Measurements from ENCODE around the gene SYNJ2. TPM values are rescaled to one million over a fixed set of nuclear protein-coding genes. Genes with fewer than 3 reads are reported as not detected.

Gene SYNJ2
- polyA plus RNA-seq, 1 donor from 2014 or later, result 0.12 TPM

DNA sequence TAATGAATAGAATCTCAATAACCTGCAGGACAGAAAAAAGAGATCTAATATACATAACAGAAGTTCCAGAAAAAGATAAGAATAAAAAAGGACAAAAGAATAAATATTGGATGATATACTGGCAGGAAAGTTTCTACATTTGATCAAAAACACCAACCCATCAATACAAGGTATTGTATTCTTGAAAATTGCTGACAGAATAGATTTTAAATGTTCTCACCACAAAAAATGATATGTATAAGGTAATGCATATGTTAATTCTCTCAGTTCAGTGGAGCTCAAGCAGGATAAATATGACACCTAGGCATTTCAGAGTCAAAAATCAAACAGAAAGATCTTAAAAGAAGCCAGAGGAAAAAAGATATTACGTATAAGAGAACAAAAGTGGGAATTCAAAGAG lies 142.6 kb downstream of the SYNJ2 start:
- Histone ChIP-seq H3K27me3 (ENCODE audit: insufficient read depth, low read depth, low read length) (no peaks in the 10 kb centered on the region), H3K9me2 (ENCODE audit: insufficient read depth, low read length) (no peaks in the 10 kb centered on the region), H3K36me3 (ENCODE audit: insufficient read depth, low read length) (peaks cover 6% of the 10 kb centered on the region), H3K4me2 (ENCODE audit: low read length) (no peak overlapping the region), H2AFZ (ENCODE audit: low read depth, low read length) (no peak overlapping the region), H4K20me1 (ENCODE audit: insufficient read depth) (no peaks in the 10 kb centered on the region), H3K4me3 (ENCODE audit: low read length) (no peak overlapping the region), H3K9ac (ENCODE audit: low read length) (no peak overlapping the region), H3F3A (ENCODE audit: insufficient read depth, low read length, poor library complexity, severe bottlenecking) (no peaks in the 10 kb centered on the region), H3K27ac (ENCODE audit: low read length) (no peak overlapping the region), H3K9me3 (ENCODE audit: low read length) (no peaks in the 10 kb centered on the region), H3K79me2 (replicated peaks; ENCODE audit: insufficient read depth, low read length) (no peaks in the 10 kb centered on the region)
- TF ChIP-seq POLR2AphosphoS5 (IDR thresholded peaks at IDR 0.05) (no peak), EP300 (conservative IDR thresholded peaks at IDR 0.05; ENCODE audit: poor library complexity, severe bottlenecking) (no peak), SMC3 (conservative IDR thresholded peaks at IDR 0.05; ENCODE audit: poor library complexity) (no peak), MXI1 (conservative IDR thresholded peaks at IDR 0.05; ENCODE audit: poor library complexity, severe bottlenecking) (no peak), EZH2 (IDR thresholded peaks at IDR 0.05; ENCODE audit: borderline replicate concordance, insufficient read depth, low read length, poor library complexity, severe bottlenecking) (no peak), TAF1 (IDR thresholded peaks at IDR 0.05; ENCODE audit: low read depth) (no peak)
- TF ChIP-seq, protein P1, sequence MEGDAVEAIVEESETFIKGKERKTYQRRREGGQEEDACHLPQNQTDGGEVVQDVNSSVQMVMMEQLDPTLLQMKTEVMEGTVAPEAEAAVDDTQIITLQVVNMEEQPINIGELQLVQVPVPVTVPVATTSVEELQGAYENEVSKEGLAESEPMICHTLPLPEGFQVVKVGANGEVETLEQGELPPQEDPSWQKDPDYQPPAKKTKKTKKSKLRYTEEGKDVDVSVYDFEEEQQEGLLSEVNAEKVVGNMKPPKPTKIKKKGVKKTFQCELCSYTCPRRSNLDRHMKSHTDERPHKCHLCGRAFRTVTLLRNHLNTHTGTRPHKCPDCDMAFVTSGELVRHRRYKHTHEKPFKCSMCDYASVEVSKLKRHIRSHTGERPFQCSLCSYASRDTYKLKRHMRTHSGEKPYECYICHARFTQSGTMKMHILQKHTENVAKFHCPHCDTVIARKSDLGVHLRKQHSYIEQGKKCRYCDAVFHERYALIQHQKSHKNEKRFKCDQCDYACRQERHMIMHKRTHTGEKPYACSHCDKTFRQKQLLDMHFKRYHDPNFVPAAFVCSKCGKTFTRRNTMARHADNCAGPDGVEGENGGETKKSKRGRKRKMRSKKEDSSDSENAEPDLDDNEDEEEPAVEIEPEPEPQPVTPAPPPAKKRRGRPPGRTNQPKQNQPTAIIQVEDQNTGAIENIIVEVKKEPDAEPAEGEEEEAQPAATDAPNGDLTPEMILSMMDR (IDR thresholded peaks at IDR 0.05; ENCODE audit: poor library complexity, severe bottlenecking), result no peak

DNA sequence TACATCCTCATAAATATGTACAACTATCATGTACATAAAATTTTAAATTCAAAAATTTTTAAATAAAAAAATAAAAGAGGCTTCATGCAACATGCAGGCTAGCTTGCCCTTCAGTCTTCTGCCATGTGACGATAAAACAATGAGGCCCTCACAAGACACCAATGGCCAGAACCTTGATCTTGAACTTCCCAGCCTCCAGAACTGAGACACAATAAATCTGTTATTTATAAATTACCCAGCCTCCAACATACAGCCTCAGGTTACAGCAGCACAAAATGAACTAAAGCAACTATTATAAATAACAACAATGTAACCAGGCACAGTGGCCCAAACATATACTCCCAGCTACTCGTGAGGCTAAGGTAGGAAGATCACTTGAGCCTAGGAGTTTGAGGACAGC lies 143.6 kb downstream of the SYNJ2 start:
- Histone ChIP-seq H3F3A (ENCODE audit: insufficient read depth, low read length, poor library complexity, severe bottlenecking) (no peaks in the 10 kb centered on the region), H4K20me1 (ENCODE audit: insufficient read depth) (no peaks in the 10 kb centered on the region), H3K79me2 (replicated peaks; ENCODE audit: insufficient read depth, low read length) (no peaks in the 10 kb centered on the region), H3K4me2 (ENCODE audit: low read length) (no peak overlapping the region), H2AFZ (ENCODE audit: low read depth, low read length) (no peak overlapping the region), H3K27ac (ENCODE audit: low read length) (no peak overlapping the region), H3K36me3 (ENCODE audit: insufficient read depth, low read length) (peaks cover 6% of the 10 kb centered on the region), H3K9me3 (ENCODE audit: low read length) (no peaks in the 10 kb centered on the region), H3K9me2 (ENCODE audit: insufficient read depth, low read length) (no peaks in the 10 kb centered on the region), H3K9ac (ENCODE audit: low read length) (no peak overlapping the region), H3K27me3 (ENCODE audit: insufficient read depth, low read depth, low read length) (no peaks in the 10 kb centered on the region), H3K4me3 (ENCODE audit: low read length) (no peak overlapping the region)
- TF ChIP-seq POLR2AphosphoS5 (IDR thresholded peaks at IDR 0.05) (no peak), SMC3 (conservative IDR thresholded peaks at IDR 0.05; ENCODE audit: poor library complexity) (no peak), RAD21 (conservative IDR thresholded peaks at IDR 0.05) (no peak), EZH2 (IDR thresholded peaks at IDR 0.05; ENCODE audit: borderline replicate concordance, insufficient read depth, low read length, poor library complexity, severe bottlenecking) (no peak), MXI1 (conservative IDR thresholded peaks at IDR 0.05; ENCODE audit: poor library complexity, severe bottlenecking) (no peak), TAF1 (IDR thresholded peaks at IDR 0.05; ENCODE audit: low read depth) (no peak), EP300 (conservative IDR thresholded peaks at IDR 0.05; ENCODE audit: poor library complexity, severe bottlenecking) (no peak)
- TF ChIP-seq, protein P1 (IDR thresholded peaks at IDR 0.05; ENCODE audit: poor library complexity, severe bottlenecking), result no peak
- TF ChIP-seq, protein P2, sequence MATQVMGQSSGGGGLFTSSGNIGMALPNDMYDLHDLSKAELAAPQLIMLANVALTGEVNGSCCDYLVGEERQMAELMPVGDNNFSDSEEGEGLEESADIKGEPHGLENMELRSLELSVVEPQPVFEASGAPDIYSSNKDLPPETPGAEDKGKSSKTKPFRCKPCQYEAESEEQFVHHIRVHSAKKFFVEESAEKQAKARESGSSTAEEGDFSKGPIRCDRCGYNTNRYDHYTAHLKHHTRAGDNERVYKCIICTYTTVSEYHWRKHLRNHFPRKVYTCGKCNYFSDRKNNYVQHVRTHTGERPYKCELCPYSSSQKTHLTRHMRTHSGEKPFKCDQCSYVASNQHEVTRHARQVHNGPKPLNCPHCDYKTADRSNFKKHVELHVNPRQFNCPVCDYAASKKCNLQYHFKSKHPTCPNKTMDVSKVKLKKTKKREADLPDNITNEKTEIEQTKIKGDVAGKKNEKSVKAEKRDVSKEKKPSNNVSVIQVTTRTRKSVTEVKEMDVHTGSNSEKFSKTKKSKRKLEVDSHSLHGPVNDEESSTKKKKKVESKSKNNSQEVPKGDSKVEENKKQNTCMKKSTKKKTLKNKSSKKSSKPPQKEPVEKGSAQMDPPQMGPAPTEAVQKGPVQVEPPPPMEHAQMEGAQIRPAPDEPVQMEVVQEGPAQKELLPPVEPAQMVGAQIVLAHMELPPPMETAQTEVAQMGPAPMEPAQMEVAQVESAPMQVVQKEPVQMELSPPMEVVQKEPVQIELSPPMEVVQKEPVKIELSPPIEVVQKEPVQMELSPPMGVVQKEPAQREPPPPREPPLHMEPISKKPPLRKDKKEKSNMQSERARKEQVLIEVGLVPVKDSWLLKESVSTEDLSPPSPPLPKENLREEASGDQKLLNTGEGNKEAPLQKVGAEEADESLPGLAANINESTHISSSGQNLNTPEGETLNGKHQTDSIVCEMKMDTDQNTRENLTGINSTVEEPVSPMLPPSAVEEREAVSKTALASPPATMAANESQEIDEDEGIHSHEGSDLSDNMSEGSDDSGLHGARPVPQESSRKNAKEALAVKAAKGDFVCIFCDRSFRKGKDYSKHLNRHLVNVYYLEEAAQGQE (IDR thresholded peaks at IDR 0.05; ENCODE audit: borderline replicate concordance), result no peak

Data from neural cell (in vitro differentiated cells).